Body of pancreas (tissue), 4 donors: ENCODE measurements around the gene ENO2.

Experiments
- POLR2A ChIP-seq, 3 donors: fragments of 450-650 bp; IDR thresholded peaks; one replicate each; pipeline ENCODE4 v1.6.1; 2016; ENCODE audit warnings: antibody characterized with exemption in 3 of 3, mild to moderate bottlenecking in 2 of 3
- TF ChIP-seq, protein P1 (sequence below), 7 experiments: fragments of 450-650 bp in 4 of 7; fragments of 200-600 bp in 3 of 7; sonication (generic) in 3 of 7; IDR thresholded peaks; one replicate each; pipeline ENCODE4 v1.5.1; 2016 to 2019; ENCODE audit warnings: antibody characterized with exemption in 7 of 7

DNA sequence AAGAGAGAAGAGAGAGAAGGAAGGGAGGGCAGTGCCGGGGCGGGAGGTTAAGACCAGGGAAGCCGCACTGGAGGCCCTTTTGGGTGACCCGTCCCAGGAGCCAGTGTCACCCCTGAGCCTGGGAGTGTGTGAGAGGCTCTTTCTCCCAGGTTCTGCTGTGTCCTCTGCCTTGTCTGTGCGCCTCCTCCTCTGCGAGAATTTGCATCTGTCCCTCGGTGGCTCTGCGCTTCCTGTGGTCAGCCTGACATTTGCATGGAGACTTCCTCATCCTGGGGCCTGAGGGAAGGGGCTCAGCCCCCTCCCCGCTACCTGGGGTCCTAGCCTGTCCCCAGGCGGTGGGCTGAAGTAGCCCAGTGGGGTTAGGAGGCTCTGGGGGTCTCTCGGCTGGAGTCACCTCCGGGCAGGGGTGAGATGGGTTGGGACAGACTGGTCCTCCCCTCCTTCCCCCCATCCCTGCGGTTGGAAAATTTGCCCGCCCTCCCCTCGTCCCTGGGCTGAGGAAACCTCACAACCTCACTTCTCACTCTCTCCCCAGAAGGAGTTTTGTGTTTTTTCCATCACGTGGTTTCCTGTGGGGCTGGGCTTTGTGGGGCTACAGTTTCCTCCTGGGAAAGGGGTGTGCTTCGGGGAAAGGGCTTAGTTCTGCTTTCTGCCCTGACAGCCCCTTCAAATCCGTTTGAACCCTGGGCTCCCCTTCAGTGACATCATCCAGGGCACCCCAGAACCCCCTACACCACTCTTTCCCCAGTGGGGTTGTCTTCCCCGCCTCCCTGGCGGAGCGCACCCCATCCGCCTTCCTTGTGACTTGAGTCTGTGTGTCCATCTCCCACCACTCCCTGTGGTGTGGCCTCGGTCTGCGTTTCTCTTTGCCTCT, 39.3 kb downstream of the ENO2 start:
- TF ChIP-seq, protein P1, sequence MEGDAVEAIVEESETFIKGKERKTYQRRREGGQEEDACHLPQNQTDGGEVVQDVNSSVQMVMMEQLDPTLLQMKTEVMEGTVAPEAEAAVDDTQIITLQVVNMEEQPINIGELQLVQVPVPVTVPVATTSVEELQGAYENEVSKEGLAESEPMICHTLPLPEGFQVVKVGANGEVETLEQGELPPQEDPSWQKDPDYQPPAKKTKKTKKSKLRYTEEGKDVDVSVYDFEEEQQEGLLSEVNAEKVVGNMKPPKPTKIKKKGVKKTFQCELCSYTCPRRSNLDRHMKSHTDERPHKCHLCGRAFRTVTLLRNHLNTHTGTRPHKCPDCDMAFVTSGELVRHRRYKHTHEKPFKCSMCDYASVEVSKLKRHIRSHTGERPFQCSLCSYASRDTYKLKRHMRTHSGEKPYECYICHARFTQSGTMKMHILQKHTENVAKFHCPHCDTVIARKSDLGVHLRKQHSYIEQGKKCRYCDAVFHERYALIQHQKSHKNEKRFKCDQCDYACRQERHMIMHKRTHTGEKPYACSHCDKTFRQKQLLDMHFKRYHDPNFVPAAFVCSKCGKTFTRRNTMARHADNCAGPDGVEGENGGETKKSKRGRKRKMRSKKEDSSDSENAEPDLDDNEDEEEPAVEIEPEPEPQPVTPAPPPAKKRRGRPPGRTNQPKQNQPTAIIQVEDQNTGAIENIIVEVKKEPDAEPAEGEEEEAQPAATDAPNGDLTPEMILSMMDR (IDR thresholded peaks at IDR 0.05) = no peak
- peak in 2 of 3 donors; percentile 21 to 53 for TF ChIP-seq POLR2A (IDR thresholded peaks at IDR 0.05)
